ENCODE data around the gene LRRC4.

The LRRC4 gene

DNA sequence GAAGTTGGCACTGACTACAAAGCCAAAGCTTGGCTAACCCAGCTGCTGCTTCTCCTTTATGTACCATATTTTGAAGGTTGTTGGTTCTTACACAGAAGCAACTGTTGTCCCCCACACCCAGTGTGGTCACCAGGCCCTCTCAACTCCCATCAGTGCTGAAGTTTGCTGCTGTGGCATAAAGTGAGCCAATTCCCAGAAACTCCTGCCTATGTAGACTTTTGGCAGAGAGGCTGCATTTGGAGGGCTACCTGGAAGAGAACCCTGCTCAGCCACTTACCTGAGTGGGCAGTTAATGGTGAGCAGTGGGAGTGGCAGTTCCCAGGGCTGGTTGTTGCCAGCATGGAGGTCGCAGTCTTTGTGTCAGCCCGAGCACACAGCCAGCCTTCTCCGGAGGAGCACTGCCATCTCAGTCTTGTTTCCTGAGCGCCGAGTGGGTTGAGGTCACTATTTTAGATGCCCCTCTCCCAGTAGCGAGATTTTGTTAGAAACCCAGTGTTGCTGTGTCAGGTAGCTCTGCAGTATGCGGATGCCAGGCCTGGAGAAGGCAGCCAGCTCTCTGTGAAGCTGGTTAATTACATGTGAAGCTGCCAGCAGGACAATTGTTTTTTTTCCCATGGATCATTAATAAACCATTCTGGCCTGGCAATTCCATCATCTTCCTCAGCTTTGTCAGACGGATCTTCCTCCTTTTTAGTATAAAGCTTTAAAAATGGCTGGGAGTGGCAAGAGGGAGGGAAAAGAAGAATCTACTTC is 24.5 kb downstream of the LRRC4 start:
- DNase-seq (ENCODE audit: low spot score) = no peak

DNA sequence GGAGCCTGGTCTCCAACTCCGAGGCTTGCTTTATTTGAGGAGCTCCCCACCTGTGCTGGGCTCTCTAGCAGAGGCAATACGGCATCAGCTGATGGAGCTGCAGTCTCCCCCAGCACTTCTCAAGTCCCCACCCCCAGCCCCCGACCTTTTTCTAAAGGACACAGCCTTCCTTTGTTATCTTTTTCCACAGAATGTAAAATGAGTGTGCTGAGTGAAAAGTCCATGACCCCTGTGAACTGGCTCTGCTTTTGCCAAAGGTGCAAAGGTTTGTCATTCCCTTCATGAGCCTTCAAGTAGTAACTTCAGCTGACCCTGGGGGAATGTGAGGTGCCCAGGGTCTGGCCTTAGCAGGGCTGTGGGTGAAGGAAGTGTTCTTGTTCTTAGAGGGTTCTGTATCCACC is 25.5 kb downstream of the LRRC4 start:
- DNase-seq (ENCODE audit: low spot score) = no peak

DNA sequence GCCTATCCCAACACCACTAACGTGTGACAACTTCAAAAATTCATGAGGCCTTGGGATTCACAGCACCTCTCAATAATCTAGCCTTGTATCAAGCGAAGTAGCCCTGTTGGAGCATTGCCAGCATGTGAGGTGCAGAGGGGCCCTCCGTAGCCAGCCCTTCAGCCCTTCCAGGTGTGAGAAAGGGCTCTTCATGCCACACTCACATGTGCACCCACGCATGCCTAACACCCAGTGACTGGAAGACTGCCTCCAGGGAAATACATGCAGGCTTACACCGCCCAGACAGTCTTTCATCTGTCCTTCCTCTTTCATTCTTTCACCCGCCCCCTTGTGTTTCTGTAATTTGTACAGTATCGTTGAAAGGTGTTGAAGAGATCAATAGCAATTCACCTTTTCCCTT is 26.1 kb downstream of the LRRC4 start:
- no peak for DNase-seq (ENCODE audit: low spot score)

DNA sequence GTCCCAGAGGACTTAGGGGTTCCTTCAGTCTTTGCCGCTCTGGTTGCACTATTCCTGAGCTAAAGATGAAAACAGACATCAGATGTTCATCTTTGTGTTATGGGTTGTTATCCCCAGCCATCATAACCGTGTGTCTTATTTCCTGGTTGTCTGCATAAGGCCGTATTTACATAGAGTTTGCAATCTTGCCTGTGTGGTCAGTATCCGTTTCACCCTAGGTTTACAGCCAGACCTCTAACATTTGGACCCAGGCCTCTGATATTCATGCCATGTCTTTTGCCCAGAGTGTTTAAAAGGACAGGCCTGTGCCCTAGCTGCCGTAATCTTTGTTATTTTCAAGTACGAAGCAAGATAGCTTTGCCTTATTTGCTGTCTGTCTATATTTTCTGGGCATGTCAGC is 26.6 kb downstream of the LRRC4 start:
- no peak for DNase-seq (ENCODE audit: low spot score)

DNA sequence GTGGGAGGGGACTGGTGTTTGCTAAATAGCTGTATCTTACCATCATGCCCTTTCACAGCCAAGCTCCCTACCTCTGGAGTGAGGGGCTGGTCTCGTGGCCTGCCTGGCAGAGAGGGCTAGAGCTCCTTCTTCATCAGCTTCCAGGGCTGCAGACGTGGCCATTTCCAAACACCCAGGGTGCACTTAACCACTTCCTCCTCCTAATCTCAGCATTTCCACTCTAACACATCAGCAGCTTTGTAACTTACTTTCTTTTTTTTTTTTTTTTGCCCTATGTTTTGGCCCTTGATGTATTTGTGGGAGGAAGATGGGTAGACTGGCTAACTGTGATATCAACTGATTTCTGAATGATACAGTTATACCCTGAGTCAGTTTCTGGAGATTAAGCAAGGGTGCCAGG is 27.4 kb downstream of the LRRC4 start:
- DNase-seq (ENCODE audit: low spot score) = no peak

DNA sequence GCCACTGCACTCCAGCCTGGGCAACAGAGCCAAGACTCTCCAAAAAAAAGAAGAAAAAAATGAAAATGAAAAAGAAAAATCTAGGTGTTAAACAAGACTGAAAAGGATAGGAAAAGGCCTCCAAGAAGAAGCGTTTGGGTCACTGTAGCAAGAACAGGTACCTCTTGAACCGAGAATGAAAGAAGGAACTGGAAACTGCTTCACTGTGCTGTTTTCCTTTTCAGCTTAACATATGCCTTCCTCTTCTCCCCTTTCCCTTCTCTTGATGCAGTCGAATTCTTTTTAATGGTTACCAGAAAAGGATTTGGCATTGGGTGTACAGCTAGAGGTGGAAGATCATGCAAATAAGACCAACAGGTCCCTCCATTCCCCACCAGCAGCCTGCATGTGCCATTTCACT is 28.1 kb downstream of the LRRC4 start:
- DNase-seq (ENCODE audit: low spot score) = no peak

DNA sequence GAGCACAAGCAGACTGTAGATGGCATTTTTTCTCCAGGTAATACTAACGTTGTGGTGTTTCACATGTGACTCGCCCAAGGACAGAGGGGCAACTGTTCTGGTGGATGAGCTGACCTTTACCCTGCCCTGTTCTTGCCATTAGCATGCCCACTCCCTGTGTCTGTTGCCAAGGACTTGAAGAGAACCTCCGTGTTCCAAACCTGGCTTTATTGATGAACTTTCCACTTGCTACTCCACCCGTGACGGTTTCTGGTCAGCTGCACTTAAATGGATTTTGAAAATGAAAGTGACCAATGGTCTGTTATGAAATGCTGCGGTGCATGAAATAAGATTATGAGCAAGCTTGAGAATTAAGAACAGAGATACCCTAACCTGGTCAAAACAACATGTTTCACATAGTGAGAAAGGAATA is 30.4 kb downstream of the LRRC4 start:
- DNase-seq (ENCODE audit: low spot score) = no peak

DNA sequence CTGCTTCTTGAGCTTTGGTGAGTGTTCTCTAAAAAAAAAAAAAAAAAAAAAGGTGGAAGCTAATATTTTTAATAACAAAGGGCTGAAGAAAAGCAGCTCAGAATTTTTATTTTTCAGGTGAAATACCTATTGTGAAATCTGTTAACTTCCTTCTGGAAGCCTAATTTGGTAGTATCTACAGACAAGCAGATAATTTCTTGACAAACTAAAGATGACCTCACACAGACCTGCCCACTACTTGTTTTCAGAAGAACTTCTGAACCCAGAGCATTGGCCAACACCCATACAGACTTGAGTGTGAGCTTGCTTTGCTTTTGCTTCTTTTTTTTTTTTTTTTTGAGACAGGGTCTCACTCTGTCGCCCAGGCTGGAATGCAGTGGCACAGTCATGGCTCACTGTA is 31.2 kb downstream of the LRRC4 start:
- DNase-seq (ENCODE audit: low spot score) = no peak

DNA sequence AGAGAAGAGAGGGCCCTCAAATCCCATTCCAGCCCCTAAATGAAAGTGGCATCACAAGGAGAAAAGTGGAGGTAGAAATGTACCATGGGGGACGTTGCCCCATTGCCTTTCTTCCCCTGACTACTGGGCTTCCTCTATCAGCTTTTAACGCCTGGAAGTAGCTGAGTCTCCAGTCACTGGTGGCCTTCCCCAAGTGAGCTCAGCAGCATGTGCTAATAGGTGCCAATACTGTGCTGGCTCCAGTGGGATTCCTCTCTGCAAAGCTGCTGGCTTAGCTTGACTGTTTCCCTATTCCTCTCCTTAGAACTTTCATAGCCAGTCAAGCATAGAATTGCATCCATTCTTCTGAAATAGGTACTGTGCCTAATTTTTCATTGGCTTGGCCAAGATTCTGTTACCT is 32.6 kb downstream of the LRRC4 start:
- DNase-seq (ENCODE audit: low spot score) = no peak

DNA sequence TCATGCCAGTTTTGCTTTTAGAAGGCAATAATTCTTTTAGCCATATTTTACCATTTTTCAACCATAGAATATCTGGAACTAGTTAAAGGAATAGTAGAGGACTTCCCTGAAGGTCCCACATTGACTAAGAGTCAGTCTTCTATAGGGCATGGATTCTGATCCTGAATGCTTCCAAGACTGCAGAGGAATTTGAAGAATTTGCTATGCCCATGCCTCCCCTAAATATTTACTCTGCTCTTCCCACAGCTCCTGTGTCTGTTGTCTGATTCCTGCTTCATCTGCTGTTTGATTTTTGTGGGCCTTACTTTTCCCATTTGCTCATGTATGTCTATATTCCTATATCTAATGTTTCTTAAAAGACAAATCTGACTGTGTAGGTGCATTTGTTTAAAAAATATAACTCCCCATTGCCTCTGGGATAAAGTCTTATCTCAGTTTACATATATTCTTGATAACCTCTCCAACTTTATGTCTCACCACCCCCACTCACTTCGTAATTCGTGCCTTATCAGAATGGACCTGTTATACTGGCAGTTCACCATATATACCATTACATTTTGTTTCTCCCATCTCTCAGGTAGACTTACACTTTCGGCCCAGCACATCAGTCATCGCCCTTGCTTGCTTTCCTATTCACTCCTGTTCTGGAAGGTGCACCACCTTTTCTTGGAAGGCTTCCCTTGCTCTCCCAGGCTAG is 33.9 kb downstream of the LRRC4 start:
- no peak for DNase-seq (ENCODE audit: low spot score)

DNA sequence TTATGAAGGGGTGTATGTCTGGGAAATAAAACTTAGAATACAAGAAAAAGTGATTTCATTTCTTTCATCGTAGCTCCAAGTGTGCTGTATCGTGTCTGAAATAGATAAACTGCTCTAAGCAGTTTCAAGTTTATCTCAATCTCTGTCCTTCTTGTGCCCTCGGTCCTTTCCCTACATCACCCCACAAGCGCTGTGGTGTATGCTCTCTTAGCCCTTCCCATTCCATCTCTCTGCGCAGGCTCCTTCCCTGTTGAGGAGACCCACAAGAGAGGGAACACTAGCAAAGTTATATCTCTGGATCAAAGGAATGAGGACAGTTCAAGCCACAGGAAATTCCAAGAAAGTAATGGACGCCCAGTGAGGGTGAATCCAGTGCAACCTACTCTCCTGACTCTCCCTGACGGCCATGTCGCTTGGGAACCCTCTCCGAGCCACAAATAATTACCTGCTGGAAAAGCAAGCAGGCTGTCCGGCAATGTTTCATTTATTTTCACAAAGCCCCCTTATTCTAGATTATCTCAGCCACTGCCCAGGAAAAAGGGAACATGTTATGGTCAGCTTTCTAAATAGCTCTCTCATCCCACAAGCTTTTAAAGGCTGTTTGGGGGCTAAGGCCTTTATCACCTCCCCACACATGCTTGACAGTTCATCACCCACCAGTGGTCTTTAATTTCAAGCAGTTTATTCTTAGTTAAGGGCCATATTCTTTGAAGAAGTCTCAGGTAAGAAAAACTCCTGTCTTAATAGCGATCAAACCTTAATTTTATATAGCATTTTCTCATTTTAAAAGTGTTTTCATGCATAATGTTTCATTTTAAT is 34.8 kb downstream of the LRRC4 start:
- no peak for DNase-seq (ENCODE audit: low spot score)

DNA sequence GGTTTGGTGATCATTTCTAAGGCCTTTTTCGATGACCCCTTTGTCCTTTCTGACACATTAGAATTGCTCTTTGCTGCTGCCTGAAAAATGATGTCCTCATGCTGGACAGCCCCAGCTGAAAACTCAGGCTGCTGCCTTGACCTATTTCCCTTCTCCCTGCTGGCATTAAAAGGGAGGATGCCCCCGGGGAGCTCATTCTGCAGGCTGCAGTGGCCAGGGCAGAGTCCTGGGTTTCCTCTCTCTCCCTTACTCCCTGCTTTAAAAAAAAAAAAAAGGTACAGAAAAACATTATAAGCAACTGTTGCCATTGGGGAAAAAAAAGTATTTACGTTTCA is 35.4 kb downstream of the LRRC4 start:
- no peak for DNase-seq (ENCODE audit: low spot score)

DNA sequence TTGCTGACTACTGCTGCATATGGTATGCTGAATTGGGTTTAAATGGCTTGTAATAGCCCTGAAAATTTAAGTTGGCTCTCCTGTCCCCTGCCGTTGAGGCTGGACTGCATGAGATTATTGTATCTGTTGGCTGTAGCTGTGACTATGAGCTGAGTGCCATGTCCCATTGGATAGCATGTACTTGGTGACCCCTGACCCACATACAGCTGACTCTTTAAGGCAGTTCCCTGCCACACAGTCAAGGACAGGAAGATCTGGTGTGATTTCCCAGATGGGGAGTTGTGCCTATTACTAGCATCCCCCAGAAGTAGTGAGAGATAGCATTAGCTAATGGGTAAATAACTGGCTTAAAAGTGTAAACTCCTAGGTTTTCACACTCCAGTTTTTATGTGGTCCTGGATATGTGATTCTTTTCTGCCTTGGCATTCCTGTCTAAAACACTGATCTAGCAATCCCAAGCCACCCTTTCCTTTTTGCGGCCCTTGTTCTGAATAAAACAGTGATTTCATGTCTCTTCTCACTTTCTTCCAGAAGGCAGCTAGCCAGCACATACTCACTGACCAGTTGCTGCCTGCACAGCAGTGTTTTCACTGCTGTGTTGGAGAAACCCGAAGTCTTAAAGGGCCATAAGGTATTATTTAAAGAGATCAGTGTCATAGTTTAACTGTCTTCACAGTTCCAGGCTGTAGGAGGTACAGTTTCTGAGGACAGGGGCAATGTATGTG is 35.9 kb downstream of the LRRC4 start:
- DNase-seq (ENCODE audit: low spot score) = no peak

DNA sequence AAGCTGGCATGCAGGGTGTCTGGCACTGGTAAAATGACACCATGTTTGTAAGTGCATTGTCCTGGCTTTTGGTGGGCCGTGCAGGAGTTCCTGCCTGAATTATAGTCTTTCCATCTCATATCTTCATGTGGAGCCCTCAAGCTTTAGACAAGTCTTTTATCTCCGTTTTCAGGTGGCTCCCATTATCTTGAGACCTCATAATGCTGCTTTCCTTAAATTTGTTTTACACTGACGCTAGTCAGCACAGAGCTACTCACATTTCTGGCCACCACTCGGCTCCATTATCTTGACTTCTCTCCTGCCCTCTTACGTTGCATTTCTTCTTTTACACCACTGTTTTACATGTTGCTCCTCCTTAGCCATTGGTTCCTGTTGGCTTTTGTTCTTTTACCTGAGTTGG is 37.2 kb downstream of the LRRC4 start:
- DNase-seq (ENCODE audit: low spot score) = no peak

DNA sequence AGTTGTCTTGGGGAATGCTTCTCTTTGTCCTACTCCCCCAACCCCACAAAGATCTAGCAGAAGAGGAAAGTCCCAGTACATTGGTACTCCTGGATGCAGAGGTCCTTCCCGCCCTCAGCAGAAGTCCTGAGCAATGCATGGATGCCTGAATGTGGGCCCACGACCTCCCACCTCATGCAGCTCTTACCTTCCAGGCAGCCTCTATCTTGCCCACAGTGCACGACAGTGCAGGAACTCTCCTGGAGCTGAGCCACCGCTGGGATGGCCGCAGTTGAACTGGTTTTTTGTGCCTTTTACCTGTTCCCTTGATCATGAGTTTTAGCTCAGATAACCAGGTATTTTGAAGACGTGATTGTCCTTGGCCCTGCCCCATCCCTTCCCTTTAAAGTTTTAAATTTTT is 37.9 kb downstream of the LRRC4 start:
- no peak for DNase-seq (ENCODE audit: low spot score)

DNA sequence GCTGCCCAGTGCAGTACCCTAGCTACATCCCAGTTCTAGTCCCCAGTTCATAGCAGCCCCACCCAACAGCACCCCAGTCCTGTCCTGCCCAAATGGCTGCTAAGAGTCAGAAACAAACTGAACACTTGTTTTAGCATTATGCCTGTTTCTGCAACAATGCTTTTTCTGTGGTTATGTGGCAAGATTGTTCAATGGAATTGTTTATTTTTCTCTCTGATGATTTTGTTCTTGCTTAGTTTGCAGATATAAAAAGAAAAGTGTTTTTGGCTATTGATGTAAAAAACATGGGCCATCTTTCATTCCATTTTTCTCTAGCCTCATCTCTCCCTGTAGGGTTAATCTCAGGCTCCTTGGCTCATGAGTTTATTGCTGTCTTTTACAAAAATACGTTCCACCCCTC is 42.5 kb downstream of the LRRC4 start:
- DNase-seq (ENCODE audit: low spot score) = no peak

DNA sequence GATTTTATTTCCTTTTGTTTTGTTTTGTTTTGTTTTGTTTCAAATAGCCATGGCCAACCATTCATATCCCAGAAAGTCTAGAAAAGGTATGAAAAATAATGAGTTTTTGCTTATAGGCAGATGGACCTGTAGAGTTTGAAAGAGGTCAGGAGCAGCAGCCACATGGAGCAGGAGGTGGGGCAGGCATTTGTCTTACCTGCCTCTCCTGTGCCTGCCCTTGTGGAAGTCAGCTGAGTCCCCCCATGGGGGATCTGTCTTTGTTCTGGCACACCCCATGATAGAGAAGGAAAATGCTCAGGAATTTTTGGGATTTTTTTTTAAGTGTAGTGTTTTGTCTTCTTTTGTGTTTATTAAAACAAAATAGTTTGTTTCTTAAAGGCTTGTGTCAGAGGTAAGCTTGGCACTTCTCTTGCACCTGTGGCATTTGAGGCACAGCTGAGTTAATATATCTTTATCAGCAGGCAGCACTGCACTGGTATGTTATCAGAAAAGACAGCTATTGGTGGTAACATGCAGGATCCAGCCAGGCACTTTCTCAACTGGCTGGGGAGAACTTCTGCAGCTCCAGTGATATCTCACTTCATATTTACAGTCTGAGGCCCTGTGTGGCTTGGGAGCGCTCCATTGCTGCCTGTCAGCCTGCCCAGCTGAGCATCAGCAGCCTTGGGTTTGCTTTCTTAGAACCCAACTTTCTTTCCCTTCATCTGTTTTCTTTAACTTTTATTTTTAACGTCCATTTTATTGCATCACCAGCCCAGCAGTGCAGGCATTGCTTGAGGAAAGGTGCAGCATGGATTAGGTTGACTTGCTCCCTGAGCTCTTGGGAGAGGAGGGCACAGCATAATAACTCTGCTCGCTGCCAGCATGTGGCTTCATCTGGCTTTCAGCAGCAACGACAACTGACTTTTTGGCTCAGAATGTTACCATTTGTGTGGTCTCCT is 44.4 kb downstream of the LRRC4 start:
- DNase-seq (ENCODE audit: low spot score) = no peak

DNA sequence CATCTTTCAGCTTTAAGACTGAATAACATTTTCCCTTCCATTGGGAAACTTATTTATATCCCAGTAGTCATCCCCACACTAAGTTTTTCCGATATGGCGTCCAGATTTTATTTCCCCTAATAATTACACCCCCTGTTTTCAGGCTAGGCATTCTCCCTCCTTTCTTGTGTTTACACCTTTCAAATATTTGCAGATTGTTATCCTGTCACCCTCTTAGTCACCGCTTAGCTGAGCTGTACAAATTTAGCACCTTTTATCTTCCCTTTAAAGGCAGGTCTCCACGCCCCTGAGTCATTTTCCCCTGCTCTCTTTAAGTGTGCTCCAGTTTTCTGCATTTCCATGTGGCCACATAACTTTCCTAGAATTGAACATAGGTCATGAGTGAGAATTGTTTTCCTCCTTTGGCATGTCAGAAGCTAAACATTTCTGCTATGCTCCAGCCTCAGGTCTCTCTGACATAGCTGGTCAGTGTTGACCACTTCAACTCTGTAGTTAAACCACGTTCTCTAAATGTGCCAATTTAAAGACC is 47.4 kb downstream of the LRRC4 start:
- DNase-seq (ENCODE audit: low spot score) = peak; percentile 6

DNA sequence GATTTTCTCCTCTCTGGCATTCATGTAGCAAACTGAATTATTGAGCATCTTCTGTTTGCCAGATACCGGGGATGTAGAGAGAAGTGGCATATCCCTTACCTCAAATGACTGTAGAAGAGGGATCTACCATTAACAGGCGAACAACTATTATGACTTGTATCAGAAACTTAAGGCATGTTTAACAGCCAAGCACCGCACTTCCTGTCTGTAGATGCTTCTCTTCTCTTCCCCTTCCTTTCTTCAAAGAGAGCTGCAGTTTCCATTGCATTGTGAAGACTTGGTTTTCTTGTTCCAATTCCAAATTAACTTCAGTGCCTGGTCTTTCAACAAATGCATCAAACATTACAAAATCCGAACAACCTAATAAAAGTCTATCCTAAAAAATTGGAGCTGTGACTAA is 49.3 kb downstream of the LRRC4 start:
- no peak for DNase-seq (ENCODE audit: low spot score)

DNA sequence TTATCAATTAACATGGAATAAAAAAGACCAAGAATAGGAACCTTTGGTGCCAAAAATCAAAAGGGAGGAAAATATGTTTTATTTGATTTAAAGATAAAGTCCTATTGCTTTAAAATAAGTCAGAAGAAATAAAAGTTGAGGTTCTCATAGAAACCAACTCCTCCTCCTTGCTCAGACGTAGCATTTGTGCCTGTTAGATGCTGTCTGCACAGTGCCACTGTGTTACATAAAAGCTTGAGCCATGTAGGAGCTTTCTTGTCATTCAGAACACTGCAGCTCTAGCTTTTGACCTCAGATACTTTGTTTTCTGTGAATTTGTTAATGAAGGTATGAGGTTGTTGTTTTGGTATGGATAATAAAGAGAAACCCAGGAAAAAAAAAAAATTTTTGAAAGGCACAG is 50.3 kb downstream of the LRRC4 start:
- no peak for DNase-seq (ENCODE audit: low spot score)

DNA sequence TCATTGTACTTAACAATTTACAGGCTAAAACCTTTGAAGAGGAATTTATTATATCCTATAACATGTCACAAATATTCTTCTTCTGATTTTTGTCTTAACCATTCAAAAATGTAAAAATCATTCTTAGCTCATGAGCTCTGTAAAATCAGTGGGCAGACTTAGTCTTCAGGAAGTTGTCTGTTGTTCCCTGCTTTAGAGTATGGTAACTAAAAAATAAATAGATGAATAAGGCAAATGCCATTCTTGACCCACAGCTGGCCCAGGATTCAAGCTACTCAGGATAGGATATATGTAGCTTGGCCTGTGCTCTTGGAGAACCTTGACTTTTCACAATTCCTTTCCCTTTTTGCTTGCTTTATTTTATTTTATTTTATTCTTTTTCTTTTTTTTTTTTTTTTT is 51.5 kb downstream of the LRRC4 start:
- DNase-seq (ENCODE audit: low spot score) = no peak
